Nephron (organoid): ENCODE data around the gene TMCC2.

Experiments used
- H3K27ac Mint-ChIP-seq, 3 experiments: 2 replicates each; pipeline ENCODE4 v1.8.0; 2020; ENCODE audit warnings: mixed read lengths in 3 of 3, mild to moderate bottlenecking in 2 of 3, moderate library complexity in 1 of 3
- H3K27me3 Mint-ChIP-seq: 2 replicates; pipeline ENCODE4 v1.8.0; 2021; ENCODE audit warnings: low read depth, mild to moderate bottlenecking, moderate library complexity, mixed read lengths
- H3K36me3 Mint-ChIP-seq: 2 replicates; pipeline ENCODE4 v1.8.0; 2020; ENCODE audit warnings: low read depth, mixed read lengths
- H3K4me1 Mint-ChIP-seq: 2 replicates; pipeline ENCODE4 v1.8.0; 2020; ENCODE audit warnings: mixed read lengths
- H3K4me3 Mint-ChIP-seq, 3 experiments: 2 replicates each; pipeline ENCODE4 v1.8.0; 2020; ENCODE audit warnings: mild to moderate bottlenecking in 3 of 3, mixed read lengths in 3 of 3, moderate library complexity in 2 of 3
- H3K9me3 Mint-ChIP-seq: 2 replicates; pipeline ENCODE4 v1.8.0; 2020; ENCODE audit warnings: mixed read lengths
- CTCF ChIP-seq, 3 experiments: fragments of 200-600 bp; sonication (generic); IDR thresholded peaks; one replicate each; pipeline ENCODE4 v1.5.0; 2021; ENCODE audit warnings: antibody characterized with exemption in 3 of 3; ENCODE audit not compliant: unreplicated experiment in 3 of 3

Gene TMCC2

GRCh38 chr1:205217418-205217817 is 10.3 kb upstream of the TMCC2 start:
- Mint-ChIP-seq H3K27me3 (peaks cover 3% of the 10 kb centered on the region), H3K27ac (no peak overlapping the region), H3K36me3 (no peaks in the 10 kb centered on the region), H3K4me3 (no peak overlapping the region), H3K9me3 (no peaks in the 10 kb centered on the region), H3K4me1 (no peaks in the 10 kb centered on the region)
- TF ChIP-seq CTCF (IDR thresholded peaks at IDR 0.05; ENCODE audit: unreplicated experiment in 3 of 3), result no peak

- no peaks in the 10 kb centered on the region for H3K9me3 Mint-ChIP-seq
- TF ChIP-seq CTCF (IDR thresholded peaks at IDR 0.05; ENCODE audit: unreplicated experiment in 3 of 3), result no peak
- H3K27me3 Mint-ChIP-seq, result no peaks in the 10 kb centered on the region
- peaks cover 5% of the 10 kb centered on the region for H3K4me1 Mint-ChIP-seq
- no peaks in the 10 kb centered on the region for H3K36me3 Mint-ChIP-seq
- no peak overlapping the region for H3K4me3 Mint-ChIP-seq
- no peak overlapping the region for H3K27ac Mint-ChIP-seq
Measured at GRCh38 chr1:205220421-205220820, 7.3 kb upstream of the TMCC2 start.

DNA sequence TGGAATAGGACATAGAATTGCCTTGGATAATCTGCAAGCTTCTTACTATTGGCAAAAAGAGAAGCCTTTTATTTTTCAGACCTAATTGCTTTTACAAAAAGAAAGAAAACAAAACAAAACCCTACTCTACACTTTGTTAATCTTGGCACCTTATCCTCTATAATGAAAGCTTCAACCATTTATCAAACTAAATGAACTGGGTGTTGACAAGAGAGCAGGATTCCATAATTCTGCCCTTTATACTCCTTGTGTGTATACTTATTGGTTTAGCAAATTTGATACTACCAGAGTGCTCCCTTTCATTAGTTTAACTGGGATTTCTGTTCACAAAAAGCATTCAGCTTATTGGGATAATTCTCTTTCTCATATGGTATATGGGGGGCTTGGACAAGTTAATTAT is 3.0 kb upstream of the TMCC2 start:
- Mint-ChIP-seq H3K4me3 (no peak overlapping the region), H3K9me3 (no peaks in the 10 kb centered on the region), H3K36me3 (no peaks in the 10 kb centered on the region), H3K27me3 (peaks cover 9% of the 10 kb centered on the region), H3K27ac (peak overlapping the region in 2 of 3 experiments; percentile 16 to 31), H3K4me1 (peaks cover 33% of the 10 kb centered on the region)
- TF ChIP-seq CTCF (IDR thresholded peaks at IDR 0.05; ENCODE audit: unreplicated experiment in 3 of 3), result no peak

- H3K27me3 Mint-ChIP-seq, result peaks cover 9% of the 10 kb centered on the region
- H3K4me1 Mint-ChIP-seq, result peaks cover 46% of the 10 kb centered on the region
- H3K4me3 Mint-ChIP-seq, result peak overlapping the region; percentile 67 to 87 (median 82)
- no peaks in the 10 kb centered on the region for H3K36me3 Mint-ChIP-seq
- TF ChIP-seq CTCF (IDR thresholded peaks at IDR 0.05; ENCODE audit: unreplicated experiment in 3 of 3), result no peak
- H3K9me3 Mint-ChIP-seq, result no peaks in the 10 kb centered on the region
- H3K27ac Mint-ChIP-seq, result peak overlapping the region; percentile 38 to 89 (median 44)
Measured at GRCh38 chr1:205225901-205226765, 1.6 kb upstream of the TMCC2 start.

DNA sequence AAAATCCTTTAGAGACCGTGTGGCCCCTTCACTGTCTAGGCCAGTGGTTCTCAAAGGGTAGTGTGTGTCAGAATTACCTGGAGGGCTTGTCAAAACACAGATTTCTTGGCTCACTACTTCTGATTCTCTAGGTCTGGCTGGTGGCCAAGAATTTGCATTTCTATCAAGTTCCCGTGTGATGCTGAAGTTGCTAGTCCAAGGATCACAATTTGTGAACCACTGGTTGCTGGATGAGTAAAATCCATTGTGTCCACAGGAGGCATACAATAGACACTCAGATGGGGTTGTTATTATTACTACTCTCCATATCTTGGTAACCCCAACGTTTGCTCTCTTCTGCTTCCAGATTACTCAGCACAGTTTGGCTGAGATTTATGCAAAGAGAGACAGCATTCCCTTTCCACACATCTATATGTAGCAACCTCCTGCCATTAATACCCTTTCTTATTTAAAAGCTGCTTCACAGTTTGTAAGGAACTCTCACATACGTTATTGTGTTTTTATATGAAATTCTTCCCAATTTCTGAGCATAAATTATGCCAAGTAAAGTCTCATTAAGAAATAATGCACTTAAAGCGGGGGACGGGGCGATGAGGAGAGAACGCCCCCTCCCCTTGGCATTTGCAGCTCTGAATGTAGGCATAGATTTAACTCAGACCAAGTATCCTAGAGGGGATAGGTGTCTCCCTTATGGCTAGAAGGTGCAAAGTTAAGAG is 720 bp upstream of the TMCC2 start:
- peak overlapping the region; percentile 38 to 89 (median 44) for H3K27ac Mint-ChIP-seq
- no peaks in the 10 kb centered on the region for H3K9me3 Mint-ChIP-seq
- H3K27me3 Mint-ChIP-seq, result peaks cover 9% of the 10 kb centered on the region
- peak in 2 of 3 experiments; percentile 6 to 12 for TF ChIP-seq CTCF (IDR thresholded peaks at IDR 0.05; ENCODE audit: unreplicated experiment in 3 of 3)
- no peaks in the 10 kb centered on the region for H3K36me3 Mint-ChIP-seq
- peaks cover 51% of the 10 kb centered on the region for H3K4me1 Mint-ChIP-seq
- H3K4me3 Mint-ChIP-seq, result peak overlapping the region; percentile 82 to 87 (median 85)
